Liver (tissue), 9 donors: Measurements from ENCODE around the gene CENPA. TPM values are rescaled to one million over a fixed set of nuclear protein-coding genes. Genes with fewer than 3 reads are reported as not detected.
"Not testable (repeated sequence)": the region's sequence is repeated elsewhere in the genome, so short reads cannot be mapped to it uniquely, and the experiment has no call there.

ENCODE experiments used
- DNase-seq: peaks from one replicate; pipeline ENCODE4 v3.0.0-alpha.2; 2017; ENCODE audit warnings: low spot score
- H3K27ac ChIP-seq, 2 donors: one replicate each; pipeline ENCODE4 v1.7.0; 2013; ENCODE audit warnings: inconsistent platforms in 2 of 2, low read length in 2 of 2, control low read depth in 1 of 2, low read depth in 1 of 2, mild to moderate bottlenecking in 1 of 2
- H3K27me3 ChIP-seq, 4 donors: one replicate each; pipeline versions ENCODE4 v1.6.1 to v1.7.0; 2013; ENCODE audit warnings: low read length in 3 of 4, inconsistent platforms in 1 of 4, mild to moderate bottlenecking in 1 of 4, moderate library complexity in 1 of 4; ENCODE audit not compliant: control insufficient read depth in 4 of 4, insufficient read depth in 4 of 4
- H3K36me3 ChIP-seq, 4 donors: one replicate each; pipeline versions ENCODE4 v1.6.1 to v1.7.0; 2013; ENCODE audit warnings: low read length in 3 of 4, mild to moderate bottlenecking in 3 of 4, low read depth in 1 of 4, moderate library complexity in 1 of 4; ENCODE audit not compliant: control insufficient read depth in 4 of 4, insufficient read depth in 3 of 4
- H3K4me1 ChIP-seq, 4 donors: one replicate each; pipeline versions ENCODE4 v1.6.1 to v1.7.0; 2013; ENCODE audit warnings: low read length in 3 of 4, mild to moderate bottlenecking in 3 of 4, moderate library complexity in 1 of 4; ENCODE audit not compliant: control insufficient read depth in 4 of 4, insufficient read depth in 4 of 4
- H3K4me3 ChIP-seq, 3 donors: one replicate each; pipeline versions ENCODE4 v1.6.1 to v1.7.0; 2013; ENCODE audit warnings: low read length in 3 of 3, control low read depth in 1 of 3, low read depth in 1 of 3, mild to moderate bottlenecking in 1 of 3
- H3K9ac ChIP-seq, 2 donors: one replicate each; pipeline ENCODE4 v1.7.0; 2013; ENCODE audit warnings: low read length in 2 of 2, mild to moderate bottlenecking in 2 of 2, moderate library complexity in 2 of 2, control low read depth in 1 of 2, low read depth in 1 of 2
- H3K9me3 ChIP-seq, 4 donors: one replicate each; pipeline versions ENCODE4 v1.6.1 to v1.7.0; 2013; ENCODE audit warnings: low read length in 3 of 4; ENCODE audit not compliant: control insufficient read depth in 4 of 4
- ATF3 ChIP-seq: IDR thresholded peaks from 2 replicates; pipeline ENCODE4 v1.6.1; 2016; ENCODE audit warnings: antibody characterized with exemption
- CTCF ChIP-seq: fragments of 150-350 bp; IDR thresholded peaks from 2 replicates; pipeline ENCODE4 v1.5.1; 2017; ENCODE audit warnings: improper control_type of control experiment, low read depth, low read length; ENCODE audit not compliant: missing input control
- EGR1 ChIP-seq, 2 donors: IDR thresholded peaks; 2 replicates each; pipeline ENCODE4 v1.6.1; 2016 to 2018; ENCODE audit warnings: antibody characterized with exemption in 2 of 2, low read depth in 2 of 2
- FOXA1 ChIP-seq: IDR thresholded peaks from 2 replicates; pipeline ENCODE4 v1.6.1; 2016; ENCODE audit warnings: antibody characterized with exemption
- FOXA2 ChIP-seq: IDR thresholded peaks from 2 replicates; pipeline ENCODE4 v1.6.1; 2016; ENCODE audit warnings: antibody characterized with exemption
- GABPA ChIP-seq, 2 donors: IDR thresholded peaks in 1 of 2; conservative IDR thresholded peaks in 1 of 2; 2 replicates each; pipeline ENCODE4 v1.6.1; 2016; ENCODE audit warnings: antibody characterized with exemption in 2 of 2, mild to moderate bottlenecking in 1 of 2, moderate library complexity in 1 of 2
- HNF4G ChIP-seq: IDR thresholded peaks from 2 replicates; pipeline ENCODE4 v1.6.1; 2016; ENCODE audit warnings: antibody characterized with exemption
- MAX ChIP-seq: IDR thresholded peaks from 2 replicates; pipeline ENCODE4 v1.6.1; 2016; ENCODE audit warnings: antibody characterized with exemption
- NR2F2 ChIP-seq: IDR thresholded peaks from 2 replicates; pipeline ENCODE4 v1.6.1; 2016; ENCODE audit warnings: antibody characterized with exemption
- RAD21 ChIP-seq, 2 donors: IDR thresholded peaks; 2 replicates each; pipeline ENCODE4 v1.6.1; 2016; ENCODE audit warnings: antibody characterized with exemption in 2 of 2, mild to moderate bottlenecking in 2 of 2
- REST ChIP-seq: IDR thresholded peaks from 2 replicates; pipeline ENCODE4 v1.6.1; 2016; ENCODE audit warnings: antibody characterized with exemption, mild to moderate bottlenecking
- RXRA ChIP-seq, 2 donors: IDR thresholded peaks; 2 replicates each; pipeline ENCODE4 v1.6.1; 2017 to 2018; ENCODE audit warnings: antibody characterized with exemption in 2 of 2, mild to moderate bottlenecking in 1 of 2
- SP1 ChIP-seq: IDR thresholded peaks from 2 replicates; pipeline ENCODE4 v1.6.1; 2018; ENCODE audit warnings: antibody characterized with exemption, mild to moderate bottlenecking
- TAF1 ChIP-seq: conservative IDR thresholded peaks from 2 replicates; pipeline ENCODE4 v1.6.1; 2016; ENCODE audit warnings: antibody characterized with exemption, mild to moderate bottlenecking
- YY1 ChIP-seq: IDR thresholded peaks from 2 replicates; pipeline ENCODE4 v1.6.1; 2016; ENCODE audit warnings: antibody characterized with exemption, mild to moderate bottlenecking
- ZBTB33 ChIP-seq: IDR thresholded peaks from 2 replicates; pipeline ENCODE4 v1.6.1; 2016; ENCODE audit warnings: antibody characterized with exemption
- WGBS: extraction: QIAGEN DNeasy Blood & Tissue Kit; methylation state at CpG from one replicate; pipeline ENCODE4 v1.1.7; 2013; 5-methylcytosine and 5-hydroxymethylcytosine counted together
- polyA plus RNA-seq, 2 donors: library from polyadenylated mRNA; stranded (reverse) in 1 of 2; unstranded in 1 of 2; fragments of 200-250 nt in 1 of 2; fragments of >200 nt in 1 of 2; fragmentation: Nextera tagmentation in 1 of 2; extraction: Ambion mirVana in 1 of 2; gene quantifications; one replicate each; pipeline versions ENCODE4 v1.2.1 to v1.2.3, GENCODE V29; 2013 to 2015
- total RNA-seq, 2 donors: library from RNA; depleted of rRNA; stranded (reverse); fragments of >200 nt; gene quantifications; one replicate each; pipeline ENCODE4 v1.2.3, GENCODE V29; 2014
- donor health status: healthy.
- donor health status: healthy.
- donor health status: healthy.
- donor health status: healthy.
- donor health status: healthy.

Gene CENPA
- total and polyA plus RNA-seq, 4 donors = 0.17 to 14.4 (median 1.2) TPM; not detected in 1

- no peak overlapping the region for H3K4me3 ChIP-seq
- H3K27ac ChIP-seq = no peak overlapping the region
- TF ChIP-seq RXRA (IDR thresholded peaks at IDR 0.05) = no peak
- no peak for TF ChIP-seq YY1
- TF ChIP-seq CTCF = no peak
- no peak for TF ChIP-seq HNF4G
- TF ChIP-seq GABPA (IDR thresholded peaks at IDR 0.05 in 1 of 2, conservative IDR thresholded peaks at IDR 0.05 in 1 of 2) = no peak
- no peak for TF ChIP-seq TAF1
- TF ChIP-seq NR2F2 = no peak
- no peak for TF ChIP-seq MAX
- TF ChIP-seq FOXA2 = no peak
- no peak for TF ChIP-seq ZBTB33
- no peak for TF ChIP-seq ATF3
- TF ChIP-seq FOXA1 = no peak
- no peak for TF ChIP-seq RAD21 (IDR thresholded peaks at IDR 0.05)
- no peak for TF ChIP-seq SP1
- no peak for TF ChIP-seq EGR1 (IDR thresholded peaks at IDR 0.05; ENCODE audit: low read depth in 2 of 2)
- TF ChIP-seq REST = no peak
- H3K27me3 ChIP-seq = no peaks in the 10 kb centered on the region
- no peaks in the 10 kb centered on the region for H3K9me3 ChIP-seq
- no peak for DNase-seq
- WGBS = 96% methylated on average over 3 of the region's 3 CpGs
- no peak overlapping the region for H3K9ac ChIP-seq
- no peaks in the 10 kb centered on the region for H3K4me1 ChIP-seq
- H3K36me3 ChIP-seq = no peaks in the 10 kb centered on the region
These were observed 7.7 kb downstream of the CENPA start for GRCh38 chr2:26793518-26793917.

GRCh38 chr2:26795135-26795534 lies 9.3 kb downstream of the CENPA start:
- not testable (repeated sequence) for H3K4me1 ChIP-seq, H3K36me3 ChIP-seq, H3K27ac ChIP-seq, H3K27me3 ChIP-seq, DNase-seq, H3K9ac ChIP-seq, H3K4me3 ChIP-seq, H3K9me3 ChIP-seq
- 96% methylated on average over 17 of the region's 17 CpGs for WGBS
